Activated CD4-positive, alpha-beta T cell treated with anti-CD3 and anti-CD28 coated beads for 24 hours (primary cell): Measurements from ENCODE around the gene UBE2S.

Experiments
- DNase-seq, 2 donors: peaks; one replicate each; pipeline ENCODE4 v3.0.0-alpha.2; 2020; ENCODE audit warnings: low read depth in 2 of 2

Gene UBE2S

DNA sequence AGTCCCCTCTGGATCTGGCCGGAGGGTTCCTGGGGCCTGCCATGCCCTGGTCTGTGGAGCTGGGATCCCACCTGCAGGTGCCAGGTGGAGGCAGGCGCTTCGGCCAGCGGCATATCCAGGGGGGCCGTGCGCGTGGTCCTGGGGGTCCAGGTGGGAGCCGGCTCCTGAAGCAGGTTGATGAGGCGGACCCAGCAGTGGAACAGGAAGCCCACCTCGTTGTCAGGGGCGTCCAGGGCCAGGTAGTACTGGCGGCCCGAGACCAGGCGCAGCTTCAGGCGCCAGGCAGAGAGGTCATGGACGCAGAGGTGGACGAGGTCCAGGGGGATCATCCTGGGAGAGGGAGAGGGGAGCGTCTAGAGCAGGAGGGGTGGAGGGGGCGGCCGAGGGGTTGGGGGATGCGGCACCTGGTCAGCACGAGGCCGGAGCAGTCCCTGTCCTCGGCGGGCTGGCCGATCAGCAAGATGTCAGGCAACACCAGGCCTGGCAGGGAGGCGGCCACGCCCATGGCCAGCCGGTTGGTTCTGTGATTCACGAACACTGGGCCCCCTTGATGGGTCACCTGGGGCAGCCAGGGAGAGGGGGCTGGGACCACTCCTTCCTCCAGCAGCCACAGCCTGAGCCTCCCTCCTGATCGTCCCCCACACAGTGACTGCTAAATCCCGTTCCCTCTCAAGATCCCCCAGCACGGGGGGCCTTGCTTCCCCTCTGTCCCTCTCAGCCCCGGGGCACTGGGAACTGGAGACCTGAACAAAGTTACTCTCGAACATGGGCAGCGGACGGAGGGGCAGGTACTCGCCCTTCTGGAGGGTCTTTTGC, 45.2 kb downstream of the UBE2S start:
- DNase-seq = no peak

DNA sequence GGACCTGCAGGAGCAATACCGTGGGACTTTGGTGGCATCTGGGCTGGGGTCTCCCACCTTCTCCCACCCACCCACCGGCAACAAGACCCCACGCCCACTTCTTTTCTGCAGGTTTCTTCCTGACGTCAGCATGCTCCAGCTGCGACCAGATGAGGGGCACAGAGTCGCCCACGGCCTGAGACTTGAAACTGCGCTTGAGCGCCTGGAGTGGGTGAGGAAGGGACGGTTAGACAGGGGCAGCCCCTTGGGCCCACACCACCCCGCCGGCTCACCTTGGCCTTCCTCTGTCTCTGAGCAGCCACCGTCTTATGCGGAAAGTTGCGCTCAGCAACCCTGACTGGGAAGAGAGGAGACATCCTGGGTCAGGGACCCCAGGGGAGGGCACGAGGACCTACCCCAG, 46.7 kb downstream of the UBE2S start:
- no peak for DNase-seq

DNA sequence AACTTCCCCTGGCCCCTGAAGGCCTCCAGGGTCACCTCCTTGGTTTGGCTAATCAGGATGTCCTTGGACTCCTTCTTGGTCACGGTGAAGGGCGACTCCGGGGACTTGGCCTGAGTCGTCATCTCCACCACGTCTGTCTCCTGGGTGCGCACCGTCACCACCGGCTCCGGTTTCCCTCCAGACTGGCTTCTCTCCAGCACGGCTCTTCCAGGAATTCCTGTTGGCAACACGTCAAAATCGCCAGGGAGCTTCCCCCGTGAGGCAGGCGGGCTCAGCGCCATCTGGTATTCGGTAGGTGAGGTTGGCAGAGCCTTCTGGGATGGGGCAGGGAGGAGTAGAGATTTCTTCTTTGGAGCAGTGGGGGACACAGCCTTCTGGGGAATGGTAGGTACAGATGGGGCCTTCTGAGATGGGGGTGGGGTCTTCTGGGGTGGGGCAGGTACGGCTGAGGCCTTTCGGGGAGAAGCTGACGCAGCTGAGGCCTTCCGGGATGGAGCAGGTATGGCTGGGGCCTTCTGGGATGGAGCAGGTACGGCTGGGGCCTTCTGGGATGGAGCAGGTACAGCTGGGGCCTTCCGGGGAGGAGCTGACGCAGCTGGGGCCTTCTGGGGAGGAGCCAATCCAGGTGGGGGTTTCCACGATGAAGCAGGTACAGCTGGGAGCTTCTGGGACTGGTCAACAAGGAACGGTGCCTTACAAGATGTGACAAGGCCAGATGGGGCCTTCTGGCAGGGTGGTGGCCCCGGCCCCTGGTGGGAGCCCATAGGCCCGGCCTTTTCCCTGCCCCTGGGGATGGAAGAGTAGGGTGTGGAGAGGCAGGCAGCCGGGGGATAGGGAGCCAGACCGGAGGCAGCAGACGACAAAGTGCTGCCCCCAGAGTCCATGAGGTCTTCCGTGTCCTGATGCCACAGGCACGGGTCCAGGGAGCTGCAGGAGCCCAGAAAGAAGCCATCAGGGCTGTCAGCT, 48.4 kb downstream of the UBE2S start:
- DNase-seq = no peak

DNA sequence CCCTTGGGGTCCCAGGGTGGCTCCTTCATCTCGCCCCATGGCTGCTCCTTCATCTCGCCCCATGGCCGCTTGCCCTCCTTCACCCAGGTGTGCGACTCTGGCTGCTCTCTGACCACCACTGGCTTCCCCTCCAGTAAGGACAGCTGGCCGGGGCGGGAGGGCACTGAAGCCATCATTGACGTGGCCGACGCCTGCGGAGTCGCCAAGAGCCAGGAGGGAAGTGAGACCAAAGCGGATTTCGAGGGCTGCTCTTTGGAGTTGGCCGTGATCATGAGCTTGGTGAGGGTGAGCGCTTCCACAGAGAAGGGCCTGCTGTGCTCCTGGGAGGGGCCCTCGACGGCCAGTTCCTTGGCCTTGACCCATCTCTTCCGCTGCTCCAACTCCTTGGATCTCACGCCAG, 49.1 kb downstream of the UBE2S start:
- no peak for DNase-seq

DNA sequence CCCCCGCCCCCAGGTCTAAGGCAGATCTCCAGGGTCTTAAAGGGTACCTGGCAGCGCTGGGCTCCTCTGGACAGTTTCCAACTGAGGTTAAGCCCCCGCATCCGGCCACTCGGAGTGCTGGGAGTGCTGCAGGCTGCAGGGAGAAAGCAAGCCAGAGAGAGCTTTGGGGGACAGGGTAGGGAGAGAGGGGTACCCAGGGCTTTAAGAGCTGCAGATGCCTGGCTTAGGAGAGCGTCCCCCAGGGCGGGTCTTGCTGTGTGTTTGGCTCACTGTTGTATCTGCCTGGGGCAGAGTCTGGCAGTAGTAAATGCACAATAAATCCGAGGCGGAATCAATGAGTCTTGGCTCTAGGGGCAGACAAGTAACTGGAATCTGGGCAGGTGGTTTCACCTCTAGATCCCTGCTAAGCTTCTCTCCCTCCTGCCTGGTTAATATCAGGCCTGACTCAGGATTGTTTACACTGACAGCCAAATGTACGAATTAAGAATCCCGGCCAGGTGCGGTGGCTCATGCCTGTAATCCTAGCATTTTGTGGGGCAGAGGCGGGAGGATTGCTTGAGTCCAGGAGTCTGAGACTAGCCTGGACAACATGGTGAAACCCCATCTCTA, 52.3 kb downstream of the UBE2S start:
- DNase-seq = no peak

DNA sequence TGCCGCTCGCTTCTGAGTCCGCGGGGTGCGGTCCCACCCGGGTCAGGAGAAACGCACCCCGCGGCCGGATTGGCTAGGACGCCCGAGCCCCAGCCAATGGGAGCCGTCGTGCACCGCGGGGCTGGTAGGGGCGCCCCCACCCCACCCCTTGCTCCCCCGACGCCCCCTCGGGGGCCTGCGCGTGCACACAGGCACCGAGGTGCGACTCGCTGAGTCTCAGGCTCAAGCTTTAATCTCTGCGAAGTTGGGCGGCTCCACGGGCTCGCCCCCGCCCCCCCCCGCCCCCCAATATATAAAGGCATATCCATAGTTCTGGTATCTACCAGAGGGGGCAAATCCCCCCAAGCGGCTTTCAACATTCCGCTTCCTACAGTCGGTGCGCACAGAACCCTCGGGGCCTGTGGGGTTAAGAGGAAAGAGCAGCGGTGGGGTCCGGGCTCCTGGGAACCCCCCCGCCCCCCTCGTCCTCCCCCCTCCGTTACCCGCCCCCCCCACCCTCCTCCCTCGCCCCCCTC, 52.8 kb downstream of the UBE2S start, which contains the start of gene COX6B2:
Gene COX6B2, minus strand, starts transcription at position 22 of the 515 bp plus-strand sequence. CDS start 198 bp downstream, outside the sequence.
- DNase-seq = no peak

DNA sequence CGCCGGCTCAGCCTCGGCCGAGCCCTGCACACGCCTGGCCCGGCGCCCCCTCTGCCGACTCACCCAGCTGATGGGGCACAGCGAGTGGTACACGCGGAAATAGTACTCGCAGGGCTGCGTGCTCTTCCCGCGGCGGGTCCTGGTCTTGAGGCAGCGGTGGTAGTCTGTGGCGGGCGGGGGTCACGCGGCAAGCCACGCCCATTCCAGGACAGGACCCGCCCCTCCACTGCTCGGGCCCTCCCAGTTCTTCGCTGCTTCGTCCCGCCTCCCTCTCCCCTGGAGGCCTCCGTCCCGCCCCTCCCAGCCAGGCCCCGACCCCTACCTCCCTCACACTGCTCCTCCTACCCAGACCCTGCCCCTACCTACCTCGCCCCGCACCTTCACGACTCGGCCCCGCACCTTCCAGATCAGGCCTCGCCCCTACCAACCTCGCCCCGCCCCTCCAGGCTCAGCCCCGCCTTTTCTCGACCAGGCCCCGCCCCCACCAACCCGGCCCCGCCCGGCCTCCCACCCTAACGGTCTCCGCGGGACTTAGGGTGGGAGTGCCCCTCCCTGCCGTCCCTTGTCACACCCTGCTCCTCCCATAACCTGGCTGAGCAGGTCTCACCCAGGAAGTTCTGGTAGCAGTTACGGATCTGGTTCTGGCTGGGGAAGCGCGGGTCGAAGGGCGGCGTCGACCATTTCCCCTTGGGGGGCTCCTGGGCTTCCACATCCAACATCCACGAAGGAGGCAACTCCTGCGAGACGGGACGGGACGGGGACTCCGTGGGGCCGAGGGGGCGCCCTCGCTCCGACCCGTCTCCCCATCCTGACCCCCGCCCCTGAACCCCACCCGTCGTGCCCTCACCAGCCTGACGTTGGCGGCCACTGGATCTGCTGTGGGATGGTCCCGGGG, 53.5 kb downstream of the UBE2S start:
- DNase-seq = peak; percentile 29 to 37

DNA sequence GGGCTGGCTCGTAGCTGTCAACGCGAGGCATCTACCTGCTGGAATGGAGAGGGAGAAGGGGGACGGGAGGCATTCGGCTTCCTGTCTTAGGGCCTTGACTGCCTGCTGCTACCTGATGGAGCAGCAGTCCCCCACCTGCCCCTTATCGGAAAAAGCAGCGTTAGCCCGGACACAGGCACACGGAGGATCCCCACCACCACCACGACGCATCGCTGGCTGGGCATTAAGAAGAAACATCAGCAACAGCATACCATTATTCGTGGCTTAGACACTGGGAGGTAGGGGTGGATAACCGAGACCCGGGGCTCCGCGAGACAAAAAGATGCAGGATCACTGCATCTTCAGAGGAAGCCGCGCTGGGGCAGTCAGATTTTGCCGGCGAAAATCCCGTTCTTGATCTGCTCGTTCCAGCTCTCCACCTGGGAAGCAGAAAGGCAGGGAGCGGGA, 54.2 kb downstream of the UBE2S start:
- no peak for DNase-seq

DNA sequence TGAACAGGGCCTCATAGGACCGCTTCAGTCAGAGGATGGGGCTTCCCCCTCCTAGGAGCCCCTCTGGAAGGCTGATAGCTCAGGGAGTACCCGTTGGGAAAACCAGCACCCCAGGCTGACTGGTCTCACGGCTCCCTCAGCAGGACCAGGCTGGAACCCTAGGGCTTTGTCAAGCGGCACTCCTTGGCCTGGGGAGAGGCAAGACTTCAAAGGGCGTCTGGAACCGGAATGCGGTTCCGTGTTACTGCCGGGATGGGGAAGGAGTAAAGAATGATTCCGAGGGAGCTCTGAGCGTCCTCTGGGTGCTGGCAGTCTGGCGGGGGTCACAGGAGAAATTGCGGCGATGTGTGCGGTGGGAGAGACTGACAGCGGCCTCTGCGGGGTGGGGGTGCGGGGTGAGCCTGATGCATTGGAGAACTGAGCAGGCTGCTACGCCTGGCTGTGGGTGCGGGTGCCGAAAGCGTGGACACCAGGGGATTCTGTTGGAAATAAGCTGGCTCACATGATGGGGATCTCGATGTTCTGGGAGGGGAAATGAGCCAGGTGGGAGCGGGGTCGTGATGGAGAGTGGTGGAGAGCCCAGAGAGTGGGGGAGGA, 54.9 kb downstream of the UBE2S start:
- DNase-seq = no peak

DNA sequence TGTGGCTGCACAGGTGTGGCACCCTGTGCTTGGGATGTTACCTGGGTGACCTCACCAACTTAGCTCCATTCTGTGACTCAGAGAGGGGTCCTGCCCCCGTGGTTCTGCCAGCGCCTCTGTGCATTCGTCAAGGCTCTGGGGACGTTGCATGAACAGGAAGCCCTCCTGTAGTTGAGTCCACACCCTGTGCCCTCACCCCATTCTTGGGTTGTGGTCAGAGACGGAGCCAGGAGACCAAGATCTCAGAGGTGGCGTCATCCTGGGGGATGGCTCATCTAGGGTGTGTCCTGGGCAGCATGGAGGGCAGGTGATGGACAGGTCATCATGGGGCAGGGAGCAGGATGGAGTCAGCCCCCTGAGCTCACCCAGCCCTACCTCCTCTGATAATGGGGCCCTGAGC, 55.5 kb downstream of the UBE2S start:
- DNase-seq = no peak

DNA sequence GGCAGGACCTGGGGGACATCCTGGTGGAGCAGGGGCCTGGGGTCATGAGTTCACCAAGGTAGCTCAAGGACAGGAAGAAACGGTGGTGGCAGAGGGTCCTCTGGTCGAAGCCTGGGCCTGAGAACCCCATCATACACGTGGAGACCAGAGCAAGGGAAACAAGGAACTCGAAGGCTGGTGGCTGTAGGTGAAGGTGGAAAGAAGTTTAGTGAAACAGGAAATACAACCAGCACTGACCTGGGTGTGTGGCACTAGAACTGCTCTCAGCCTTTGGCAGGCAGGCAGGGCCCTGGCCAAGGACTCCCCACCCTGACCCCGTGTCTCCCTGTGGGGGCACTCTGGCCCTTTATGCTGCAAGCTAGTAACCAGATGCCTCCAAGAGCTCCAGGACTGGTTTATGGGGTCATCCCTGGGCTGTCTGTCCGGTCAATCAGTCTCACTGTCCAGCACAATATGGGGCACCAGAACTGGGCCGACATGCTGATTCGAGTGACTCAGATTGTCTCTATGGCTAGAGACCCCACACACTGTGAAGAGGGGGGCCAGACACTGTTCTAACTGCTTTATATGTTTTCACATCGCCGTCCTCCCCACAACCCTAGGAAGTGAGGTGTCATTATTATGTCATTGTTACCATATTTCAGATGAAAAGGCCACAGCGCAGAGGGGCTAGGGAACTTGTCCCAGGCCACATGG, 56.8 kb downstream of the UBE2S start:
- DNase-seq = no peak
